Measurements from ENCODE around the gene TSFM. TPM values are rescaled to one million over a fixed set of nuclear protein-coding genes. Genes with fewer than 3 reads are reported as not detected.

Gene TSFM
- total RNA-seq (2022; extraction: Qiagen RNA extraction): 66.3 to 77.2 TPM (median 75.5 TPM) in 5 replicates

DNA sequence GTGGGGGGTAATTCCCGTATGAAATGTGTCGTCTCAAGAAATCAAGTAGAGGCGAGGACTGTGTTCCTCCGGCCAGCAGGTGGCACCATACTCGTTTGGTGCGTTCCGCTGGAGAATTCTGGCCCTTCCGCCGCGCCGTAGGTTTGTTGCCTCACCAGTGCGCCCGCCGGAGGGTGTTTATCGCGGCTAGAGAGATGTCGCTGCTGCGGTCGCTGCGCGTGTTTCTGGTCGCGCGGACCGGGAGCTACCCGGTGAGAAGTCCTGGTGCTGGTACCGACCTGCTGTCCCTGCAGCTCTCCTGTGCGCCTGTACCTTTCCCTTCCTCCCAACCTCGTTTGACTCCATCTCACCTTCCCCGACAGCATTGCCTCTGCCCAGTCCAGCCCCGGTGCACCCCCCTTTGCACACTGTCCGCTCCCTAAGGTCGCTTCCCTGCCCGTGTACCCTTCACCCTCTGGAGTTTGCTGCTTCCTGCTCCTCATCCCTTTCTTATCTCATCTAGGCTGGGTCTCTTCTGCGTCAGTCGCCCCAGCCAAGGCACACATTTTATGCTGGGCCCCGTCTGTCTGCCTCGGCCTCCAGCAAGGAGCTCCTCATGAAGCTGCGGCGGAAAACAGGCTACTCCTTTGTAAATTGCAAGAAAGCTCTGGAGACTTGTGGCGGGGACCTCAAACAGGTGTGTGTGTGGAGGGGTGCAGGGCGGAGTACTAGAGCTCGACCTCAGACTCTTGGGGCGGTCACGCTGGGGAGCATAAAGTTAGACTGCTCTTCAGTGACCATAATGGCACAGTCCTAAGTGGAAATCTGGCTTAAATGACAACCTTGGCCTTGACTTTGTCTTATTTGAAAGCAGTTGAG lies at the start of gene TSFM:
TSFM (plus strand) TSS at position 180 of the 858 bp plus-strand sequence; CDS start at position 195, 15 bp downstream.

DNA sequence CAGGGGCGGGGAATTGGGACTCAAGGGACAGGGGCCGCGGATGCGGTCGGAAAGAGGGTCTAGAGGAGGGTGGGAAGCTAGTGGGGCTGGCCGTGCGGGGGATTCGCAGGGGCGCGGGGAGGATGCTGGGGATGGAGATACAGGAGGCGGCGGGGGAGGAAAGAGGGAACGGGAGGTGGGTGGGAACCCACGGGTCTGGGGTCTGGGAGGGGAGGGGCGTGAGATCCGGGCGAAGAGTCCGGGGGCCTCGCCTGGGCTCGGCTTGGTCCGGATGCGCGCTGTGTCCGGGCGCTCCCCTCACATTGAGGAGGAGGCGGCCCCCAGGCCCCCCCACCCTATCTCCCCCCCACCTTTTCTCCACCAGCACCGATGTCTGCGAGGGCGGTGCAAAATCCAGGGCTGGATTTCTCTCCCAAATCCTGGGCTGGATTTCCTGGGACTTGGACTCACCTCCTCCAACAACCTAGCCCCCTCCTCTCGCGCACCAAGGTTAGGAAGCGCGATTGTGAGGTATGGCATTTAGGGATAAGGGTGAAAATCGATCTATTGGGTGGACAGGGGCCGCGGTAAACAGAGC lies 43.8 kb upstream of the TSFM start, which contains the start of gene AGAP2:
AGAP2 (minus strand) TSS at position 82 of the 577 bp plus-strand sequence. CDS start 496 bp downstream, outside the sequence.

DNA sequence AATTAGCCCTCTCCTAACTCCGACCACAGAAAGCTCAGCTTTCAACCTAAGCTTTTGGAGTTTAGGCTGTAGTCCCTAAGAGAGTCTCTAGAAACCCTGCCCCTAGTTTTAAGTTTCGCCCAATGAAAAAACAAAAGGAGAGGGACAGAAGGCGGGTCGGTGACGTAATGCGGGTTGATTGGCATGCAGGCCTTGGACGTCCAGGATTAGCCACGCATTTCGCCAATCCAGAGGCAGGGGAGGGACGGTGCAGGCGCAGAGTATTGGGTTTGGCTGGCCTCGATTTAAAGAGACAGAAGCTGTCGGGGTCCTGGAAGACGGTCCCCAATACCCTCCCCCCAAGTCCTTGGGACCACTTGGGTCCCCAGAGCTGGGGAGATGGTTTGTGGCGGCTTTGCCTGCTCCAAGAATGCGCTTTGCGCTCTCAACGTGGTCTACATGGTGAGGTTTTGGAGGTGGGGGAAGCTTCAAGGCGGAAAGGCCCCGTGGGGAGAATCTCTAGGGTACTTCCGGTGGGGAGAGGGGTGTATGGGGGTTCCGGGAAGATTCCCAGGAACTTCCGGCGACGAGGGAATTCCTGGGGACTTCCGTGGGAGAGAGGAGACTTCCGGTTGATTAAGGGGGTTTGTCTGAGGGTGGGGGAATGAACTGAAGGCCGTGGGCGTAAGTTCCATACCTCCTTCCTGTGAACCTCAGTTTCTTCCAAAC lies 37.7 kb upstream of the TSFM start, which contains the start of gene TSPAN31:
TSPAN31 (plus strand) TSS at position 263 of the 708 bp plus-strand sequence; CDS start at position 379, 116 bp downstream.

DNA sequence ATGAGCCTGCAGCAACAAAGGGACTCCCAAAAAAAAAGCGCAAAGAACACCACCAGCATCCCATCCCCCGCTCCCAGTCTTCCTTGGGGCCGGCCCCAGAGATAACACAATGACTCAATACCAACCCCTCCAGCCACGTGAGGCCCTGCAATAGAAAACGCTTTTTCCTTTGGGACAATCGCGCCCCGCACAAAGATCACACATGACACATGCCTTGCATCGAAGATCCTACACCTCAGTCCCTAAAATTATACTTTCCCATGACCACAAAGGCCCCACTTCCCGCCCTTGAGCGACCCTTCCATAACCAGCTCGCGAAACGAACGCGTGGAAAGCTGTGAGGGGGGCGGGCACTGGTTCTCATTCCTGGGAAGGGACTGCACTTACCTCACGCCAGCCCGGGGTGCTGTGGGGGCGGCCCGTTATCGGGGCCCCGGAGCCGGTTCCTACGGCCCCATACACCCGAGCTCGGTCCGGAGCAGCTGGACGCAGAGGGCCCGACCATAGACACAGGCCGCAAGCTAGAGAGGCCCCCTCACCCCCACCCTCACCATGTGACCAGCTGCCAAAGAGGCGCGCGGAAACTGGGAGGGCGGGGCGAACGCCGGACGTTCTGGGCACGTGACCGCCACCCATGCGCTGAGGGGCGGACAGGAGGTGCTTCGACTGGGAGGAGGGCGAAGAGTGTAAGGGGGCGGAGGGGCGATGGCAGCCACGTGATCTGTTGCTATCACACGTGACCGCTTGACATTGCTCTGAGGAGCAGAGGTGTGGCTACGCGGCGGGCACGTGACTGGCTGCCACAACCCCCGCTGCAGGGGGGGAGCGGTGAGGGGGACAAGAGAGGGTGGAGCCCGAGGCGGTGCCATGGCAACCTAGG lies 30.6 kb upstream of the TSFM start, which contains the start of gene CDK4:
CDK4 (minus strand) TSS at position 523 of the 880 bp plus-strand sequence. CDS start 593 bp downstream, outside the sequence.

DNA sequence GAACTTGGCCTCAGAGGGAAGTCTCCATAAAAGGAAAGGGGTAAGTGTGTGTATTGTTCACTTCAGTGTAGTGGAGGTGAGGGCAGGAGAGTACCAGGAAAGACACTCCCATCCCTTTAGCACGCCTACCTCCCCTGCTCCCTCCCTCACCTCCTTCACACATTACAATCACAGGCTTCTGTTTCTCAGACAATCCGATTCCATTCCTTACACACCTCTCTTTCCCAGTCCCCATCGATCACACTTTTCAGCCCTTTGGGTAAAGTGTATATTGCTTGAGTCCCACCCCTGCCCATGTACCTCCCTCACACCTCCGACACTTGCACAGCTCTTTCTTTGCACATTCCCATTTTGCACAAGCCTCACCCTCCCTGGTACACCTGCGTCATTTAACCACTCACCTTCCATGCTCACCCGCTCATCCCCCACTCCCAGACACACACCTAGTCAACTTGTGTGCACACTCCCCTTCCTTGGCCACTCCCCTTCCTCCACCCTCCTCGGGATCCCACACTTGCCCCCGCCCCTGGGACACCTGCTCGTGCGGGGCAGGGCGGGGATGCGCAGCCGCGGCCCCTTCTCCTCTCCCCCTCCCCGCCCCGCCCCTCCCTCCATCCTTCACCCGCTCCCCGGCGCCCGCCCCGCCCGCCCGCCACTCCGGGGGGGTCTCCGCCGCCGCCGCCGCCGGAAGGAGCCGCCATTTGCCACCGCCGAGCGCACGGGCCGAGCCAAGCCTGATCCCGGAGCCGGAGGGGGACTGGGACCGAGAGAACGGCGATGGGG lies 28.0 kb upstream of the TSFM start, which contains the start of gene MARCHF9:
MARCHF9 (plus strand) TSS at position 693 of the 783 bp plus-strand sequence. CDS start 426 bp downstream, outside the sequence.

DNA sequence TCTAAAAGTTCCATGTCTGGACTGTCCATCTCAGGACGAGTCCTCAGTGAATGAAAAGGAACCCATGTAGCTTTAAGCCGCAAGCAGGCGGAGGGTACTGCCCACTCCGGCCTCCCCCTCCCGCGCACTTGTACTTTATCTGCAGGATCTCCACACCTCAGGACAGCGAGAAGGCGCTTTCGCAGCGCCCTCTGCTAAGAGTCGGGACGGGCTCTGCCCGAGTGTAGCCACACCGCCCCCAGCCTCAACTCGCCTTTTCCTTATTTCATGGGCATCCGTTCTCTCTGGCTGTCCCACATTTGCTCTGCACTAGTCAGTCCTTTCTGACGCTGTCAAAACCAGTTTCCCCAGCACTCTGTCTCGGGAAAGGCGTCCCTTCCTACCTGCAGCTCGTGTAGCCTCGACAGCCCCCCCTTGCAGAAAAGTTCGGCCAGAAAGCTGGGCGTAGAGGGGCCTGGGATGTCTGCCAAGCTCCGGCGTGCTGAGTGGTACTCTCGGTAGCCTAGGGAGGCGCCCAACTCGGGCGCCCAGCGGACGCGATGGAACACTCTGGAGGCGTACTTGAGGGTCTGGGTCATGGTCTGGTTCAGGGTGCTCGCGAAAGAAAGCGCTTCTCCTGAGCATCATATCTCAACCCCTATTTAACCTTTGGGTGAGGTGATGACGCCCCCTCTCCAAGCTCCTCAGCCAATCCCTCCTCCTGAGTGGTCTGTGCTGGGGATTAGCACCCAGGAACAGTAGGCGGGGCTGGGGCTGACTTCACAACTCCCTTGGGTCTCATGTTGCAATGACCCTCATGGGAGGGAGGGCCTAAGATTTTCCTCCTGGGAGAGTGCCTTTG lies 15.9 kb upstream of the TSFM start, which contains the start of gene CYP27B1:
CYP27B1 (minus strand) TSS at position 615 of the 841 bp plus-strand sequence; CDS start at position 578, 37 bp downstream.

DNA sequence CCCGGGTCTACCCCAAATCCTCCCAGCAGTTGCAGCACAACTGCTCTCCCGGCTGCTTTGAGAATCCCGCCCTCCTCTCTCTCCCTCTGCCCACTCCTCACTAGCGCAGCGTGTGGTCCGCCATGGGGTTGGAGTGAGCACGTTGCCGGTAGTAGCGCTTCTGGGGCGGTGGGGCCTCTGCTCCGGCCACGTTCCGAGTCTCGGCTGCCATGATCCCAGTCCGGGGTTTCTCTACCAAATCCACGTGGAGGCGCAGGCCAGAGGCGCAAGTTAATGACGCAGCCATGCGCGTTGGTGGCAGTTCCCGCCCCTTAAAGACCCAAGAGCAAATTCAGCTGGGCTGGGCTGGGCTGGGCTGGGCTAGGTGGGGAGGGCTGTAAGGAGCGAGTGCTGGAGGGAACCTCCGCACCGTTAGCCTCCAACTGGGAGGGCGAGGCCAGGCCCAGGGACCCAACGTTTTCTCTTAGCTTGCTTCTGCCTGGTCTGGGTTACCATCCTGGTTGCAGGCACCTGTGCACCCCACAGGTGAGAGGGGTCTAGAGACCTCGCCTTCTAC lies 10.6 kb upstream of the TSFM start, which contains the start of gene METTL1:
METTL1 (minus strand) TSS at position 233 of the 556 bp plus-strand sequence; CDS start at position 211, 22 bp downstream.

DNA sequence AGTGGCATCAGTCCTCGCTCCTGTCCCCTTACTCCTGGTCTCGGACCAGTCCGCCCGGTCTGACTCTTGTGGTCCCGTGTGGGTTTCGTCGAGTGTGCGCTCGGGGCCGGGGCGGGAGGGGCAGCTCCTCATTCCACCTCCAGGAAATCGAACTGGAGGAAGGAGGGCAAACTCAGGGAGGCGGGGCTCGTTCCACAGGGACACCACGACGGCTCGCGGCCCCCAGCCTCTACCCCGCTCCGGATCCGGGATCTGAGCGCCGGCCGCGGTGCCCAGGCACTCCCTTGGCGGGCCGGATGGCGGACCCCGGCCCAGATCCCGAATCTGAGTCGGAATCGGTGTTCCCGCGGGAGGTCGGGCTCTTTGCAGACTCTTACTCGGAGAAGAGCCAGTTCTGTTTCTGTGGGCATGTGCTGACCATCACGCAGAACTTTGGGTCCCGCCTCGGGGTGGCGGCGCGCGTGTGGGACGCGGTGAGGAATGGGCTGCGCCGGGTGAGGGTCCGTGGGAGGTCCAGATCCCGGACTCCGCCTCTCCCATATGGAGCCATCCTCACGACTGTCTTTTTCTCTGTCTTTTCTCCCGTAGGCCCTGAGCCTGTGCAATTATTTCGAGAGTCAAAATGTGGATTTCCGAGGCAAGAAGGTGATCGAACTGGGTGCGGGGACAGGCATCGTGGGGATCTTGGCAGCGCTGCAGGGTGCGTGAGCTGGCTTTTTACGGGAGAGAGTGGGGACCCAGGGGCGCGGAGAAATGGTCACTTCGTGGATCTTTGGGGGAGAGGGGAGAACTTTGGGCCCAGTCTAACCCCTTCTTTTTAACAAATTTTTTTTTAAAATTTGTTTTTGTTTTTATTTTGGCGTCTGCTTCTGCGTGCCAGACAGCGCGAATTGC lies 9.9 kb upstream of the TSFM start, which contains the start of gene EEF1AKMT3:
EEF1AKMT3 (plus strand) TSS at position 186 of the 894 bp plus-strand sequence; CDS start at position 297, 111 bp downstream.

DNA sequence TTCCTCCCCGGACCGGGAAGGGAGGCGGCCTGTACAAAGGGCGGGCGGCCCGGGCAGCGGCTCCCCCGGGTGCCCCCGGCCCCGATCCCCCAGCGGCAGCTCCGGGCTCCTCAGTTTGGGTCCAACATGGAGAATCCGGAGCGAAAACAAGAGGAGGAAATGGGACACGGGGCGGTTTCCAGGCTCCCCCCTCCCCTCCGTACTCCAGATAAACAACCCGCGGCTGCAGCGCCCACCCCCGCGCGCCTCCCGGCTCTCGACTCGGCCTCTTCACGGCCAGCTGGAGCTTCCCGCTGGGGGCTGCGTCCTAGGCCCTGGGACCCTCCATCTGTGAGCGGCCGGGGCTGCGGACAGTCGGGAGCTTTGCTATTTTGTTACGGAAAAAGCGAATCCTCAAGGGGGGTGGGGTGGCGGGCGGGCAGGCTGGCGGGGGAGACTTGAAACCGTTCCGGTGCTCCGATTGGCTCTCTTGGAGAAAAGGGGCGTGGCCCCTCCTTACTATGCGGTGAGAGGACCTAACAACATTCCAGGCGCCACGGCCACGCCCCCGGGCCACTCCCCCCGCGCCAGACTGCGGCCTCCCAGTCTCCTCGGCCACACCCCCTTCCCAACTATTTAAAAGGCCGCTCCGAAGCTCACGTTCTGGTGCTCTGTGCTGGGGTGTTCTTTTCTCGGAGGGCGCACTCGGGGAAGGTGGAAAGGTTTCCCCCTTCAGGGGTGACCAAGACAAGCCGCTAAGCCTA lies 64.2 kb downstream of the TSFM start, which contains the start of gene CTDSP2:
CTDSP2 (minus strand) TSS at position 153 of the 743 bp plus-strand sequence. CDS start 294 bp downstream, outside the sequence.

Other genes starting within 250 kb of the TSFM start
- gene DCTN2, start 235.6 kb upstream of the TSFM start, total RNA-seq (2022; extraction: Qiagen RNA extraction): 117 to 160 TPM (median 118 TPM) in 5 replicates
- gene KIF5A, start 232.7 kb upstream of the TSFM start, total RNA-seq (2022; extraction: Qiagen RNA extraction): 0.13 to 0.29 TPM (median 0.20 TPM) in 5 replicates
- gene PIP4K2C, start 191.6 kb upstream of the TSFM start, total RNA-seq (2022; extraction: Qiagen RNA extraction): 38.3 to 48.9 TPM (median 42.1 TPM) in 5 replicates
- 16.1 to 21.0 TPM (median 17.8 TPM) in 5 replicates for gene DTX3, start 178.0 kb upstream of the TSFM start, total RNA-seq (2022; extraction: Qiagen RNA extraction)
- 4.4 to 5.9 TPM (median 5.3 TPM) in 5 replicates for gene ARHGEF25, start 171.4 kb upstream of the TSFM start, total RNA-seq (2022; extraction: Qiagen RNA extraction)
- 30.6 to 47.9 TPM (median 44.0 TPM) in 5 replicates for gene B4GALNT1, start 149.6 kb upstream of the TSFM start, total RNA-seq (2022; extraction: Qiagen RNA extraction)
- 113 to 119 TPM (median 115 TPM) in 5 replicates for gene OS9, start 88.7 kb upstream of the TSFM start, total RNA-seq (2022; extraction: Qiagen RNA extraction)
- gene AGAP2, start 44.0 kb upstream of the TSFM start, total RNA-seq (2022; extraction: Qiagen RNA extraction): 0.08 to 0.23 TPM (median 0.14 TPM) in 5 replicates
- gene TSPAN31, start 37.7 kb upstream of the TSFM start, total RNA-seq (2022; extraction: Qiagen RNA extraction): 15.2 to 21.0 TPM (median 16.4 TPM) in 5 replicates
- 237 to 273 TPM (median 248 TPM) in 5 replicates for gene CDK4, start 30.5 kb upstream of the TSFM start, total RNA-seq (2022; extraction: Qiagen RNA extraction)
- 6.9 to 8.7 TPM (median 7.3 TPM) in 5 replicates for gene MARCHF9, start 27.7 kb upstream of the TSFM start, total RNA-seq (2022; extraction: Qiagen RNA extraction)
- gene CYP27B1, start 15.7 kb upstream of the TSFM start, total RNA-seq (2022; extraction: Qiagen RNA extraction): 1.5 to 2.8 TPM (median 1.7 TPM) in 5 replicates
- 47.6 to 55.6 TPM (median 52.6 TPM) in 5 replicates for gene METTL1, start 10.7 kb upstream of the TSFM start, total RNA-seq (2022; extraction: Qiagen RNA extraction)
- 4.8 to 5.7 TPM (median 5.6 TPM) in 5 replicates for gene EEF1AKMT3, start 10.2 kb upstream of the TSFM start, total RNA-seq (2022; extraction: Qiagen RNA extraction)
- 0.38 to 0.92 TPM (median 0.54 TPM) in 5 replicates for gene AVIL, start 35.9 kb downstream of the TSFM start, total RNA-seq (2022; extraction: Qiagen RNA extraction)
- gene CTDSP2, start 63.9 kb downstream of the TSFM start, total RNA-seq (2022; extraction: Qiagen RNA extraction): 42.7 to 57.2 TPM (median 51.1 TPM) in 5 replicates
- 3.5 to 5.0 TPM (median 4.6 TPM) in 5 replicates for gene ATP23, start 158.8 kb downstream of the TSFM start, total RNA-seq (2022; extraction: Qiagen RNA extraction)